Activated CD4-positive, alpha-beta T cell treated with anti-CD3 and anti-CD28 coated beads for 36 hours (primary cell): ENCODE data around the gene RGP1. TPM values are rescaled to one million over a fixed set of nuclear protein-coding genes. Genes with fewer than 3 reads are reported as not detected.

Experiments used
- ATAC-seq: fragments of 200-7000 bp; cut with Tn5 transposase; one replicate; pipeline ENCODE4 v1.10.0; 2021; ENCODE audit warnings: mild to moderate bottlenecking, moderate library complexity
- CTCF ChIA-PET: fragments of 350-600 bp; sonication (Branson Sonifier 250); formaldehyde crosslinking; loops from one replicate; lab custom pipeline; 2021; ENCODE audit warnings: antibody characterized with exemption; lab: Charles Lee
- POLR2A ChIA-PET: fragments of 350-600 bp; sonication (Branson Sonifier 250); formaldehyde crosslinking; loops from one replicate; lab custom pipeline; 2021; ENCODE audit warnings: antibody characterized with exemption, inconsistent platforms; lab: Charles Lee
- DNase-seq: peaks from one replicate; pipeline ENCODE4 v3.0.0-alpha.2; 2020
- H3K27ac Mint-ChIP-seq: one replicate; pipeline ENCODE4 v1.8.0; 2021; ENCODE audit warnings: mixed read lengths
- H3K27me3 Mint-ChIP-seq: one replicate; pipeline ENCODE4 v1.8.0; 2021; ENCODE audit warnings: mixed read lengths
- H3K36me3 Mint-ChIP-seq: one replicate; pipeline ENCODE4 v1.8.0; 2021; ENCODE audit warnings: low read depth, mixed read lengths
- H3K4me1 Mint-ChIP-seq: one replicate; pipeline ENCODE4 v1.8.0; 2021; ENCODE audit warnings: mixed read lengths
- H3K4me3 Mint-ChIP-seq: one replicate; pipeline ENCODE4 v1.8.0; 2021; ENCODE audit warnings: mild to moderate bottlenecking, moderate library complexity, mixed read lengths
- H3K9me3 Mint-ChIP-seq: one replicate; pipeline ENCODE4 v1.8.0; 2021; ENCODE audit warnings: low read depth, mixed read lengths
- intact Hi-C, 2 experiments: fragments of 100-400 bp; cut with DNase I in 1 of 2; cut with micrococcal nuclease in 1 of 2; formaldehyde crosslinking; loops; one replicate each; pipeline versions ENCODE4 v1.14.2 to v1.15.1; 2022 to 2024; cut with DNase I, micrococcal nuclease
- total RNA-seq, 2 experiments: library from RNA; stranded (reverse); gene quantifications; one replicate each; pipeline ENCODE4 v1.2.3, GENCODE V29; 2021

Gene RGP1
- total RNA-seq, 2 experiments from 2014 or later, result 14.0 to 15.5 TPM

- DNase-seq, result no peak
- intact Hi-C loops, result no loop called here
- no peak for ATAC-seq
- ChIA-PET CTCF (interaction anchor here (0.6 to 1.0 kb wide), 3 partner anchors 27 to 62 kb away, joined by 3 to 6 read pairs (median 3); no protein-coding TSS in a partner anchor), POLR2A (no interaction called here)
- no peaks in the 10 kb centered on the region for H3K9me3 Mint-ChIP-seq
- H3K27ac Mint-ChIP-seq, result peak overlapping the region; percentile 7
- no peaks in the 10 kb centered on the region for H3K27me3 Mint-ChIP-seq
- H3K36me3 Mint-ChIP-seq, result peaks cover 51% of the 10 kb centered on the region
- no peak overlapping the region for H3K4me3 Mint-ChIP-seq
- H3K4me1 Mint-ChIP-seq, result peaks cover 2% of the 10 kb centered on the region
These were observed 25.2 kb upstream of the RGP1 start for GRCh38 chr9:35723908-35724307.

- intact Hi-C loops, result no loop called here
- no peak overlapping the region for H3K27ac Mint-ChIP-seq
- H3K27me3 Mint-ChIP-seq, result no peaks in the 10 kb centered on the region
- peaks cover 36% of the 10 kb centered on the region for H3K36me3 Mint-ChIP-seq
- no peaks in the 10 kb centered on the region for H3K9me3 Mint-ChIP-seq
- no peak overlapping the region for H3K4me3 Mint-ChIP-seq
- ChIA-PET CTCF (interaction anchor here (0.6 to 8.4 kb wide), 5 partner anchors 12 to 61 kb away, joined by 3 to 68 read pairs (median 6); partner anchors contain the start of gene ARHGEF39), POLR2A (no interaction called here)
- ATAC-seq (no peak), DNase-seq (no peak)
- peaks cover 2% of the 10 kb centered on the region for H3K4me1 Mint-ChIP-seq
These were observed 23.7 kb upstream of the RGP1 start for GRCh38 chr9:35725362-35725761.

- ChIA-PET POLR2A (no interaction called here), CTCF (interaction anchor here (0.5 to 8.4 kb wide), 14 partner anchors 9 to 463 kb away, joined by 3 to 68 read pairs (median 4); partner anchors contain the start of genes ARHGEF39 and TMEM8B)
- peaks cover 27% of the 10 kb centered on the region for H3K36me3 Mint-ChIP-seq
- H3K4me1 Mint-ChIP-seq, result peaks cover 7% of the 10 kb centered on the region
- intact Hi-C loops, result no loop called here
- H3K27me3 Mint-ChIP-seq, result no peaks in the 10 kb centered on the region
- no peaks in the 10 kb centered on the region for H3K9me3 Mint-ChIP-seq
- no peak overlapping the region for H3K4me3 Mint-ChIP-seq
- ATAC-seq, result peak; percentile 37
- DNase-seq, result peak; percentile 61
- peak overlapping the region; percentile 49 for H3K27ac Mint-ChIP-seq
These were observed 22.2 kb upstream of the RGP1 start for GRCh38 chr9:35726931-35727330.

- Mint-ChIP-seq H3K4me3 (no peak overlapping the region), H3K4me1 (peaks cover 7% of the 10 kb centered on the region), H3K9me3 (no peaks in the 10 kb centered on the region), H3K36me3 (peaks cover 22% of the 10 kb centered on the region), H3K27ac (no peak overlapping the region), H3K27me3 (no peaks in the 10 kb centered on the region)
- CTCF ChIA-PET, result interaction anchor here (0.6 to 8.4 kb wide), 17 partner anchors 9 to 462 kb away, joined by 3 to 68 read pairs (median 4); partner anchors contain the start of genes ARHGEF39, CCDC107, GBA2 and RGP1
- DNase-seq, result no peak
- POLR2A ChIA-PET, result no interaction called here
- intact Hi-C loops, result no loop called here
- no peak for ATAC-seq
These were observed 21.4 kb upstream of the RGP1 start for GRCh38 chr9:35727676-35728040.

- Mint-ChIP-seq H3K4me1 (peaks cover 11% of the 10 kb centered on the region), H3K9me3 (no peaks in the 10 kb centered on the region), H3K36me3 (peaks cover 22% of the 10 kb centered on the region), H3K4me3 (no peak overlapping the region), H3K27me3 (no peaks in the 10 kb centered on the region), H3K27ac (no peak overlapping the region)
- ChIA-PET POLR2A (no interaction called here), CTCF (interaction anchor here (0.6 to 8.4 kb wide), 23 partner anchors 9 to 193 kb away, joined by 3 to 68 read pairs (median 4); partner anchors contain the start of genes ARHGEF39, CCDC107, GBA2 and RGP1)
- peak; percentile 7 for ATAC-seq
- intact Hi-C loops, result no loop called here
- peak; percentile 75 for DNase-seq
These were observed 20.8 kb upstream of the RGP1 start for GRCh38 chr9:35728041-35728971.

- no peak overlapping the region for H3K4me3 Mint-ChIP-seq
- H3K9me3 Mint-ChIP-seq, result no peaks in the 10 kb centered on the region
- no peak for ATAC-seq
- H3K36me3 Mint-ChIP-seq, result peaks cover 22% of the 10 kb centered on the region
- CTCF ChIA-PET, result interaction anchor here (0.7 to 8.4 kb wide), 14 partner anchors 9 to 193 kb away, joined by 3 to 68 read pairs (median 5); partner anchors contain the start of genes GBA2 and RGP1
- intact Hi-C loops, result no loop called here
- H3K27me3 Mint-ChIP-seq, result no peaks in the 10 kb centered on the region
- peaks cover 19% of the 10 kb centered on the region for H3K4me1 Mint-ChIP-seq
- peak; percentile 20 for DNase-seq
- H3K27ac Mint-ChIP-seq, result no peak overlapping the region
- POLR2A ChIA-PET, result no interaction called here
These were observed 20.0 kb upstream of the RGP1 start for GRCh38 chr9:35729101-35729500.

- Mint-ChIP-seq H3K4me1 (peaks cover 23% of the 10 kb centered on the region), H3K9me3 (no peaks in the 10 kb centered on the region), H3K36me3 (peaks cover 20% of the 10 kb centered on the region), H3K27ac (peak overlapping the region; percentile 55), H3K4me3 (no peak overlapping the region), H3K27me3 (no peaks in the 10 kb centered on the region)
- ATAC-seq, result no peak
- intact Hi-C loops, result loop anchor here (5.0 to 10.0 kb wide), 6 partner anchors 113 to 1273 kb away; partner anchors contain the start of genes CD72 (in 1 of the 2), DNAI1 (in 1 of the 2), FAM219A (in 1 of the 2) and GNE (in 1 of the 2)
- ChIA-PET POLR2A (interaction anchor here (1.1 kb wide), 1 partner anchor 19 kb away, joined by 3 read pairs; no protein-coding TSS in a partner anchor), CTCF (interaction anchor here (0.5 to 8.4 kb wide), 14 partner anchors 9 to 717 kb away, joined by 3 to 68 read pairs (median 5); partner anchors contain the start of genes CCDC107, GBA2, RGP1 and RMRP)
- peak; percentile 62 for DNase-seq
These were observed 19.2 kb upstream of the RGP1 start for GRCh38 chr9:35729700-35730485.

GRCh38 chr9:35730486-35730854, 18.6 kb upstream of the RGP1 start:
- ATAC-seq, result no peak
- CTCF ChIA-PET, result interaction anchor here (0.5 to 8.4 kb wide), 17 partner anchors 8 to 716 kb away, joined by 3 to 68 read pairs (median 4); partner anchors contain the start of genes CCDC107, GBA2, RGP1 and RMRP
- no peaks in the 10 kb centered on the region for H3K9me3 Mint-ChIP-seq
- H3K36me3 Mint-ChIP-seq, result peaks cover 18% of the 10 kb centered on the region
- H3K27me3 Mint-ChIP-seq, result no peaks in the 10 kb centered on the region
- intact Hi-C loops, result loop anchor here (5.0 to 10.0 kb wide), 6 partner anchors 113 to 1273 kb away; partner anchors contain the start of genes CD72 (in 1 of the 2), DNAI1 (in 1 of the 2), FAM219A (in 1 of the 2) and GNE (in 1 of the 2)
- peaks cover 23% of the 10 kb centered on the region for H3K4me1 Mint-ChIP-seq
- peak overlapping the region; percentile 55 for H3K27ac Mint-ChIP-seq
- POLR2A ChIA-PET, result interaction anchor here (1.1 kb wide), 1 partner anchor 18 kb away, joined by 3 read pairs; no protein-coding TSS in a partner anchor
- H3K4me3 Mint-ChIP-seq, result no peak overlapping the region
- no peak for DNase-seq

- Mint-ChIP-seq H3K9me3 (no peaks in the 10 kb centered on the region), H3K27me3 (no peaks in the 10 kb centered on the region), H3K36me3 (peaks cover 22% of the 10 kb centered on the region), H3K4me1 (peaks cover 21% of the 10 kb centered on the region), H3K4me3 (no peak overlapping the region), H3K27ac (peak overlapping the region; percentile 93)
- intact Hi-C loops, result loop anchor here (1.0 to 10.0 kb wide), 21 partner anchors 18 to 1274 kb away; partner anchors contain the start of genes GBA2 (in 2 of the 2), RGP1 (in 2 of the 2), CCDC107 (in 1 of the 2) and CD72 (in 1 of the 2)
- CTCF ChIA-PET, result interaction anchor here (0.5 to 8.4 kb wide), 16 partner anchors 10 to 1097 kb away, joined by 3 to 68 read pairs (median 5); partner anchors contain the start of genes CCDC107, GBA2, RGP1 and RMRP
- ATAC-seq (no peak), DNase-seq (no peak)
- POLR2A ChIA-PET, result interaction anchor here (0.9 to 1.6 kb wide), 3 partner anchors 17 to 70 kb away, joined by 3 to 14 read pairs (median 3); partner anchors contain the start of genes GBA2, RGP1 and TPM2
These were observed 17.5 kb upstream of the RGP1 start for GRCh38 chr9:35731415-35732184.
